Heart left ventricle (tissue), 16 donors: ENCODE results near the gene PEX6. TPM values are rescaled to one million over a fixed set of nuclear protein-coding genes. Genes with fewer than 3 reads are reported as not detected.
A peak's percentile ranks its signal among the peaks of the same experiment; 100 is the strongest.

Source experiments
- ATAC-seq, 4 donors: fragments of 200-7000 bp; cut with Tn5 transposase; one replicate each; pipeline ENCODE4 v1.9.1; 2020 to 2022; ENCODE audit warnings: moderate library complexity in 4 of 4, mild to moderate bottlenecking in 3 of 4, moderate number of reproducible peaks in 1 of 4
- DNase-seq, 5 donors: peaks; one replicate each; pipeline ENCODE4 v3.0.0-alpha.2; 2020
- H3K27ac ChIP-seq, 12 donors: fragments of 200-600 bp; sonication (generic) in 4 of 12; one replicate each; pipeline versions ENCODE4 v1.5.0 to v1.8.0; 2016 to 2022; ENCODE audit warnings: mild to moderate bottlenecking in 2 of 12
- H3K27me3 ChIP-seq, 9 donors: fragments of 200-600 bp; sonication (generic) in 2 of 9; one replicate each; pipeline versions ENCODE4 v1.5.1 to v1.8.0; 2016 to 2022; ENCODE audit warnings: mild to moderate bottlenecking in 3 of 9
- H3K36me3 ChIP-seq, 9 donors: fragments of 200-600 bp; sonication (generic) in 2 of 9; one replicate each; pipeline versions ENCODE4 v1.5.0 to v1.8.0; 2018 to 2022; ENCODE audit warnings: mild to moderate bottlenecking in 2 of 9
- H3K4me1 ChIP-seq, 12 donors: fragments of 200-600 bp; sonication (generic) in 4 of 12; one replicate each; pipeline versions ENCODE4 v1.5.0 to v1.8.0; 2016 to 2022; ENCODE audit warnings: mild to moderate bottlenecking in 3 of 12
- H3K4me3 ChIP-seq, 12 donors: fragments of 200-600 bp; sonication (generic) in 4 of 12; one replicate each; pipeline versions ENCODE4 v1.5.0 to v1.8.0; 2017 to 2022; ENCODE audit warnings: mild to moderate bottlenecking in 9 of 12, moderate library complexity in 4 of 12
- H3K9me3 ChIP-seq, 12 donors: fragments of 200-600 bp; sonication (generic) in 4 of 12; one replicate each; pipeline versions ENCODE4 v1.5.0 to v1.8.0; 2016 to 2022; ENCODE audit warnings: mild to moderate bottlenecking in 1 of 12
- POLR2A ChIP-seq, 2 donors: fragments of 450-650 bp; IDR thresholded peaks; one replicate each; pipeline ENCODE4 v1.6.1; 2017; ENCODE audit warnings: antibody characterized with exemption in 2 of 2, mild to moderate bottlenecking in 2 of 2, moderate library complexity in 2 of 2
- WGBS, 4 donors: extraction: QIAGEN DNeasy Blood & Tissue Kit in 2 of 4; methylation state at CpG; one replicate each; pipeline versions ENCODE4 v1.1.5 to v1.1.7; 2013 to 2018; 5-methylcytosine and 5-hydroxymethylcytosine counted together
- intact Hi-C, 10 donors: fragments of 100-400 bp; cut with DNase I; formaldehyde crosslinking; loops; one replicate each; pipeline versions ENCODE4 v1.11.1 to v1.14.2; 2022
- polyA plus RNA-seq, 2 donors: library from polyadenylated mRNA; stranded (reverse); fragments of 200-250 nt; gene quantifications; one replicate each; pipeline ENCODE4 v1.2.3, GENCODE V29; 2013
- total RNA-seq, 9 donors: library from RNA; depleted of rRNA in 2 of 9; stranded (reverse); fragments of >200 nt in 2 of 9; fragmentation: NEBNext Ultra II Directional in 3 of 9; extraction: Animal tissue kit (Norgen Biotek cat#: 25700) in 3 of 9; gene quantifications; one replicate each; pipeline versions ENCODE4 v1.1.0 to v1.2.4, GENCODE V29; 2016 to 2023
- TF ChIP-seq, protein P1 (sequence below), 12 donors: fragments of 200-600 bp; sonication (generic) in 4 of 12; IDR thresholded peaks; one replicate each; pipeline versions ENCODE4 v1.5.0 to v1.8.0; 2018 to 2022; ENCODE audit warnings: antibody characterized with exemption in 12 of 12, mild to moderate bottlenecking in 5 of 12
- donor health status: ischemic (EF 13 %, LVEDD 7.1; RV severe dilation, severe dysfunction).
- donor health status: healthy with polysubstance abuse.
- donor health status: DM: no; HTN: yes; CAD: no.
- donor health status: DM: no; HTN: no; CAD: no.
- donor health status: ischemic (EF 25% LVEDD 6.9; RV normal size, moderate dysfunction).
- donor health status: ischemic (EF 25% LVEDD 5.7; RV mildly dilated, moderate dysfunction).
- donor health status: healthy.
- donor health status: DM: yes; HTN: yes; CAD: no.
- donor health status: ischemic (EF 35%, LVEDD 5.7; RV mildly dilated, moderate dysfunction).
- donor health status: nonischemic (EF 11% LVEDD 7.7; RV severe dilation, severe dysfunction).
- donor health status: DM: yes; HTN: yes; CAD: no.
- donor health status: PGD.
- donor health status: ischemic (EF 29% LVEDD 5.4; RV normal size, mild dysfunction).
- donor health status: nonischemic (EF 23%, LVEDD 6.1; RV moderate dilation, normal function).

PEX6 gene
- total and polyA plus RNA-seq, 11 donors, result 10.3 to 27.3 (median 17.8) TPM

DNA sequence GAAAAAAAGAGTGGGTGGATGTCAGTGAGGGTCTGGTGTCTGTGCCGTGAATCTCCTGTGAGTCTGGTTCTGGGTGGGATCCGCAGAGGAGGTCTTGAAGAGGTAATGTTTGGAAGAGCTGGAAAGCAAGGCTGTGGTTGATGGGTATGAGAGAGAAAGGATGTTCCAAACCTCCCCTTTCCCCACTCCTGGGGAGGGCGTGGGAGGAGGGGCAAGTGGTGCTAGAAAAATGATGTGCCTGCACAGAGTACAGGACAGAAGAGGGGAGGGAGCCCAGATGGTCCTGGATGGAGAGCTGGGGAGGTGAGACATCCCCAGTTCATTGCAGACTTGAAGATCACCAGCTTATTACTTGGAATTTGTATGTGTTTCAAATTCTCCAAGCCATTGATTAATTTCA, 46.6 kb downstream of the PEX6 start:
- H3K4me1 ChIP-seq, result peaks cover 4 to 70% (median 21%) of the 10 kb centered on the region in 12 donors
- 90 to 93% (median 90%) methylated on average over 3 of the region's 3 CpGs for WGBS, 4 donors
- DNase-seq (no peak), ATAC-seq (no peak)
- H3K4me3 ChIP-seq, result no peak overlapping the region
- no peaks in the 10 kb centered on the region for H3K27me3 ChIP-seq
- intact Hi-C loops, result loop anchor here in 1 of 10 donors (5.0 kb wide), 1 partner anchor 120 kb away; the partner anchor contains the start of gene CUL7
- H3K9me3 ChIP-seq, result no peaks in the 10 kb centered on the region
- H3K36me3 ChIP-seq, result peaks cover 0 to 58% (median 40%) of the 10 kb centered on the region in 9 donors
- H3K27ac ChIP-seq, result peak overlapping the region in 1 of 12 donors; percentile 47
- TF ChIP-seq POLR2A (IDR thresholded peaks at IDR 0.05), result no peak
- TF ChIP-seq, protein P1, sequence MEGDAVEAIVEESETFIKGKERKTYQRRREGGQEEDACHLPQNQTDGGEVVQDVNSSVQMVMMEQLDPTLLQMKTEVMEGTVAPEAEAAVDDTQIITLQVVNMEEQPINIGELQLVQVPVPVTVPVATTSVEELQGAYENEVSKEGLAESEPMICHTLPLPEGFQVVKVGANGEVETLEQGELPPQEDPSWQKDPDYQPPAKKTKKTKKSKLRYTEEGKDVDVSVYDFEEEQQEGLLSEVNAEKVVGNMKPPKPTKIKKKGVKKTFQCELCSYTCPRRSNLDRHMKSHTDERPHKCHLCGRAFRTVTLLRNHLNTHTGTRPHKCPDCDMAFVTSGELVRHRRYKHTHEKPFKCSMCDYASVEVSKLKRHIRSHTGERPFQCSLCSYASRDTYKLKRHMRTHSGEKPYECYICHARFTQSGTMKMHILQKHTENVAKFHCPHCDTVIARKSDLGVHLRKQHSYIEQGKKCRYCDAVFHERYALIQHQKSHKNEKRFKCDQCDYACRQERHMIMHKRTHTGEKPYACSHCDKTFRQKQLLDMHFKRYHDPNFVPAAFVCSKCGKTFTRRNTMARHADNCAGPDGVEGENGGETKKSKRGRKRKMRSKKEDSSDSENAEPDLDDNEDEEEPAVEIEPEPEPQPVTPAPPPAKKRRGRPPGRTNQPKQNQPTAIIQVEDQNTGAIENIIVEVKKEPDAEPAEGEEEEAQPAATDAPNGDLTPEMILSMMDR (IDR thresholded peaks at IDR 0.05), result no peak

GRCh38 chr6:42929821-42930360, 49.1 kb downstream of the PEX6 start:
- peak overlapping the region; percentile 60 to 92 (median 82) for H3K4me3 ChIP-seq
- peaks cover 0 to 5% (median 0%) of the 10 kb centered on the region in 9 donors for H3K27me3 ChIP-seq
- WGBS, 4 donors, result 1 to 4% (median 3%) methylated on average over 16 of the region's 16 CpGs
- TF ChIP-seq POLR2A (IDR thresholded peaks at IDR 0.05), result no peak
- TF ChIP-seq, protein P1 (IDR thresholded peaks at IDR 0.05), result no peak
- ATAC-seq (peak; percentile 12 to 26 (median 16)), DNase-seq (peak; percentile 17 to 59 (median 37))
- H3K36me3 ChIP-seq, result peaks cover 0 to 33% (median 17%) of the 10 kb centered on the region in 9 donors
- H3K4me1 ChIP-seq, result peaks cover 4 to 64% (median 21%) of the 10 kb centered on the region in 12 donors
- intact Hi-C loops, result loop anchor here in 4 of 10 donors (2.0 to 5.0 kb wide), 4 partner anchors 47 to 122 kb away; partner anchors contain the start of genes PEX6 (in 2 of the 4), PPP2R5D (in 2 of the 4) and CUL7 (in 1 of the 4)
- H3K27ac ChIP-seq, result peak overlapping the region; percentile 54 to 99 (median 89)
- no peaks in the 10 kb centered on the region for H3K9me3 ChIP-seq

DNA sequence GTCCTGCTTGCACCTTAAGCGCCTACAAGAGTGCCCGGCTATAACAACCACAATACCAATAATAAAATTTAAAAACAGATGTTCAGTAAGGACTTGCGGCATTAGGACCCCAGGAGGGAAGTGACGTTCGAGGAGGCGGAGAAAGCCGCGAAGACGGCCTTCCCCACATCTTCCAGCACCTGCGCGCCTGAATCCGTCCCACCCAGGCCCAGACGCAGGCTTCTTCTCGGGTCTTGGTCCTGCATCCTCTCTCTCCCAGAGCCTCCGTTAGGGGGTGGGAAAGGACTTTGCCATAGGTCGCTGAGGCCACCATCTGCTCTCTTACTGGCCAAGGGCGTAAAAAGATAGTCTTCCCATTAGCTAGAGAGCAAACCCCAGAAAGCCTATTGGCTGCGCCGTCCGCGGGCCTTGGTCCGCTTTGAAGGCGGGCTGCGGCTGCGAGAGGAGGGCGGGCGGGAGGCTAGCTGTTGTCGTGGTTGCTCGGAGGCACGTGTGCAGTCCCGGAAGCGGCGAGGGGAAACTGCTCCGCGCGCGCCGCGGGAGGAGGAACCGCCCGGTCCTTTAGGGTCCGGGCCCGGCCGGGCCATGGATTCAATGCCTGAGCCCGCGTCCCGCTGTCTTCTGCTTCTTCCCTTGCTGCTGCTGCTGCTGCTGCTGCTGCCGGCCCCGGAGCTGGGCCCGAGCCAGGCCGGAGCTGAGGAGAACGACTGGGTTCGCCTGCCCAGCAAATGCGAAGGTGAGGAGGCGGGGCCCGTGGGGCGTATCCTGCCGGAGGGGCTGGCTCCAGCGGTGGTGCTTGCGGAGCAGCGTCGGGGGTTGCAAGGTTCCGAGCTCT, 49.8 kb downstream of the PEX6 start, which contains the start of gene CNPY3:
Gene CNPY3, plus strand, starts transcription at position 495 of the 835 bp plus-strand sequence. Its CDS starts 91 bp downstream, at position 586.
- ATAC-seq (peak; percentile 94 to 97 (median 96)), DNase-seq (peak; percentile 93 to 97 (median 95))
- TF ChIP-seq, protein P1 (IDR thresholded peaks at IDR 0.05), result peak in 2 of 12 donors; percentile 13 to 23
- TF ChIP-seq POLR2A (IDR thresholded peaks at IDR 0.05), result peak in 1 of 2 donors; percentile 64
- peaks cover 0 to 5% (median 0%) of the 10 kb centered on the region in 9 donors for H3K27me3 ChIP-seq
- H3K36me3 ChIP-seq, result peaks cover 0 to 26% (median 10%) of the 10 kb centered on the region in 9 donors
- H3K4me1 ChIP-seq, result peaks cover 4 to 59% (median 21%) of the 10 kb centered on the region in 12 donors
- WGBS, 4 donors, result 0% methylated on average over 28 to 63 of the region's 63 CpGs
- peak within 1 kb of the TSS; percentile 60 to 92 (median 82) for H3K4me3 ChIP-seq
- intact Hi-C loops, result loop anchor here in 4 of 10 donors (2.0 to 5.0 kb wide), 3 partner anchors 48 to 56 kb away; partner anchors contain the start of genes PEX6 (in 2 of the 4) and PPP2R5D (in 2 of the 4)
- H3K9me3 ChIP-seq, result no peaks in the 10 kb centered on the region
- peak within 1 kb of the TSS; percentile 54 to 99 (median 89) for H3K27ac ChIP-seq
